Measurements from ENCODE around the gene TEX28.
"Not testable (repeated sequence)": the region's sequence is repeated elsewhere in the genome, so short reads cannot be mapped to it uniquely, and the experiment has no call there.

TEX28 gene

DNA sequence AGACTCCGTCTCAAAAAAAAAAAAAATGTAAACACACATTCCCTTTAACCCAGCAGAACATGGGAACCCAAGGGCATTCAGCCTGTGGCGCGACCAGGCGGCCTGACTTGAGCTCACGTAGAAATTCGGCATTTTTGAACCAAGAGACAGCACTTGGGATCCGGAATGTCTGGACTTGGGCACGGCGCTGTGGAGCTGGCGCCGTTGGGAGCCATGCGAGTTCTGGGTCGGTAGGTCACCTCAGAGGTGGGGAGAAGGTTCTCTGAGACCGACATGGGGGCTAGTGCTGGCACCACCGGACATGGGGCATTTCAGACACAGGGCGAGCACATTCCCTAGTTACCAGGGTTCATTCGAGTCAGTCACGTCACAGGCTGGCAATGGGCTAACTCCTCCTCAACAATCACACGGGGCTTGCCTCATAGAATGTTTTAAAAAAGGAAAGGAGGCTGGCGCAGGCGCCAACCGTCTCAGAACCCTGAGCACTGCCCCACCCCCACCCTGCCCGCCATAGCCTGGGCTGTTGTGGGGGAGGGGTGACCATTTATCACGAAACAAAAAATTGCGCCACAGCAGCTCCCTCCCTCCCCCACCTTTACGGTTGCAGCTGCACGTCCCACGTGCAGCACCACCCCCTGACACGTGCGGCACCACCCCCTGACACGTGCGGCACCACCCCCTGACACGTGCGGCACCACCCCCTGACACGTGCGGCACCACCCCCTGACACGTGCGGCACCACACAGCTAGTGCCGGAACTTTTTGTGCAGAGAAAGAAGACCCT is at the start of gene TEX28:
TEX28 (minus strand) TSS at position 334 of the 784 bp plus-strand sequence. CDS start 3,007 bp downstream, outside the sequence.
- DNase-seq = no peak
- TF ChIP-seq POLR2A (IDR thresholded peaks at IDR 0.05; ENCODE audit: low read length) = no peak
- TF ChIP-seq GATA1 (IDR thresholded peaks at IDR 0.05; ENCODE audit: low read depth, low read length) = no peak

- not testable (repeated sequence) for DNase-seq
Observed at GRCh38 chrX:154343620-154344019, 48.7 kb upstream of the TEX28 start.

- not testable (repeated sequence) for DNase-seq
Observed at GRCh38 chrX:154343063-154343462, 48.1 kb upstream of the TEX28 start.

DNA sequence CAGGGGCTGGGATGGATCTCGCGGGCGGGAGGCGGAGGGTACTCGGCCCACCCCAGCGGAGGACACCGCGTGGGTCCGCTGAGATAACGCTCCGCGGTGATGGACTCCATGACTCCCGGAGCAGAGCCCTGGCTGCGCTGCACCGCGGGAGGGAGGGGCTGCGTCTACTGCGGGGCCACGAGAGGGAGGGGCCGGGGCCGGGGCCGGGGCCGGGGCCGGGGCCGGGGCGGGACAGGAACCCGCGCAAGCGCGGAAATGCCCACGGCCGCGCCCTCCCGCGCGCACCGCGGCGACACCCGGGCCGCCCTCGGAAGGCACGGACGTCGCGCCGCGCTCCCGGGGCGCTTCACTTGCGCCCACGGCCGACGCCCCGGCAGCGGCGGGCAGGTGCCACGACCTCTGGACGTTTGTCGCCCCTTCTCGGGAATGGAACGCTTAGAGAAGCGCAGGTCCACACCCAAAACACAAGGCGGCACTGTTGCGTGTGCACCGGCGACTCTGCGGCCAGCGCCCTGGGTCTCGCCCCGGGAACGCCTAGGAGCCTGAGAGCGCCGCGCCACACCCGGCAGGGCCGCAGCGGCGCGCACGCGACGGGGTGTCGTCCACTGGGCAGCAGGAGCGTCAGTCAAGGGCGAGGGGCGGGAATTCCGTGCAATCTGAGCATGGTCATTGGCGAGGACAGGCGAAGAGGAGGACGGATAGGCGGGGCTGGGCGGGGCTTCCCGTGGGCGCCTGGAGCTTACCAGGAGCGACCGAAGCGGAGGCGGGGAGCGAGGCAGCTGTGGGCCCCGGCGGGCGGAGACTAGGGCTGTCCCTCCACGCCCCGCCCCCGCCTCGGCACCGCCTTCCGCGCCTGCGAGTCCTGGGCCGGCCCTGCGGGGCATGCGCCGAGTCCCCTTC is 46.7 kb upstream of the TEX28 start:
- not testable (repeated sequence) for DNase-seq

DNA sequence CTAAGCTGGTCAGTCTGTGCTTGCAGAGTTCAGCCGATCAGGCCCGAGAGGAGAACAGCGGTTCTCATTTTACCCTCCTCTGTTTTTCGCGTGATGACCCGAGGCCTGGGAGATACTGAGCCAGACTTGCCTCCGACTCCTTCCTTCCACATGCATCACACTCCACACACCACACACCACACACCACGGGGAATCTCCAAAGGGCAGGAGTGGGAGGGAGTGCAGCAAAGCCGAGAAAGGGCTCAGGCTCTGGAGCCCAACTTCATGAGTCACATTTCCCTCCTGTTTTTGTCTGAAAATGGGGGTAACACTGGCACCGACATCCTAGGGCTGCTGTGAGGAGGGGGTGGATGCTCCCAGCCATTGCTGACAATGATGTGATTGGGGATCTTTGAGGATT is 39.6 kb upstream of the TEX28 start:
- DNase-seq = no peak
- no peak for TF ChIP-seq POLR2A (IDR thresholded peaks at IDR 0.05; ENCODE audit: low read length)
- TF ChIP-seq GATA1 (IDR thresholded peaks at IDR 0.05; ENCODE audit: low read depth, low read length) = no peak

DNA sequence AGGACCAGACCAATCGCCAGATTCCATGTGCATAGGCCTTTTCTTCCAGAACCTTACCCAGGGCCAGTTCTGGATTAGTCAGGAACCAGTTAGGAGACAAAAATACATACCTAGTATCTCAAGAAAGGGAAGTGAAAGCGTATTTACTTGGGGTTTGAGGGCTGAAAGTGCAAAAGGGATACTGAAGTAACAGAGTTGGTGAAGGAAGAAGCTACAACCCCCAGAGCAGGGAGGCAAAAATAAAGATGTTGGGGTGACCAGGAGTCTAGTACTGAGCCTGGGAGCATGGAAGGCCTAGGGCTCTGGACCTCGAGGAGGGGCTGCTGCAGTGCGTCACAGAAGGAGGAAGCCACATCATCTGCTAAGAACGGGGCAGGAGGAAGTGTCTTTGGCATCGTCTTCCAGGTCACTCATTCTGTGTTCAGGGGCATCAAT is 38.9 kb upstream of the TEX28 start:
- DNase-seq = no peak

DNA sequence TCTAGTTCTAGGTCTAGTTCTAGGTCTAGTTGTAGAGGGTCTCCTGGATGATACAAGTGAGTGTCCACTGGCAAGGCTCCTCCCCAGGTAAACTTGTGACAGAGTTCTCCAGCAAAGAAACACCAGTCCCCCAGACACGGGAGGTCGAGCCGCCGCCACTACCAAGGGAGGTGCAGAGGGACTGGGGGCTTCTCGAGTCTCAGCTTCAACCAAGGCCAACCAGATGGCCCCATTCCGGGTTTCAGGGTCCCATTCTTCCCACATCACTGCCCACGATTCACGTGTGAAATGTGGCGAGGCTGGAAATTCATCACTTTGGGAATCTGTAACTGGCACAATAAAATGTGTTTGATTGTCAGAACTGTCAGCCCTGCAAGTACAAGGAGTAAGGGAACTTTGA is 38.2 kb upstream of the TEX28 start:
- TF ChIP-seq GATA1 (IDR thresholded peaks at IDR 0.05; ENCODE audit: low read depth, low read length) (no peak), POLR2A (IDR thresholded peaks at IDR 0.05; ENCODE audit: low read length) (no peak)
- DNase-seq = no peak

More for the DNA sequence above, 38.9 kb upstream of the TEX28 start:
- TF ChIP-seq GATA1 (IDR thresholded peaks at IDR 0.05; ENCODE audit: low read depth, low read length) = no peak
- no peak for TF ChIP-seq POLR2A (IDR thresholded peaks at IDR 0.05; ENCODE audit: low read length)

DNA sequence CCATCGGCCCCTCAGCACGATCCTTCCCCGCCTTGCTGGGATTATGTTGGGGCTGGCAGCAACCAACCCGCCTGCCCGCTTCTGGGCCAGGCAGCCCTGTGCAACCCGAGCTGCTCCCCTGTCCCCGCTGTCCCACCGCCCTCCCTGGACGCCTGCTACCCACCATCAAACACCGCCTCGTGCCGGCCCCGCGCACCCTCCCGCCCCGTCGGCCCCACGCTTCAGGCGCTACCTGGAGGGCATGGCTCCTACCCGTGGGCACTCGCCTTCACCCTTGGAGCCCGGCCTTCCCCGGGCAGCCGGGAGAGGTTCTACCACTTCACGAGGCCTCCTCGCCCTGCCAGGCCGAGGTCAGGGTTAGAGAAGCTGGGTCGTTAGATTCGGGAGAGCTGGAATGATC is 37.6 kb upstream of the TEX28 start:
- DNase-seq = no peak
- no peak for TF ChIP-seq GATA1 (IDR thresholded peaks at IDR 0.05; ENCODE audit: low read depth, low read length)
- TF ChIP-seq POLR2A (IDR thresholded peaks at IDR 0.05; ENCODE audit: low read length) = no peak

- TF ChIP-seq POLR2A (IDR thresholded peaks at IDR 0.05; ENCODE audit: low read length) (no peak), GATA1 (IDR thresholded peaks at IDR 0.05; ENCODE audit: low read depth, low read length) (no peak)
- DNase-seq = no peak
Observed at GRCh38 chrX:154329294-154329693, 34.4 kb upstream of the TEX28 start.

DNA sequence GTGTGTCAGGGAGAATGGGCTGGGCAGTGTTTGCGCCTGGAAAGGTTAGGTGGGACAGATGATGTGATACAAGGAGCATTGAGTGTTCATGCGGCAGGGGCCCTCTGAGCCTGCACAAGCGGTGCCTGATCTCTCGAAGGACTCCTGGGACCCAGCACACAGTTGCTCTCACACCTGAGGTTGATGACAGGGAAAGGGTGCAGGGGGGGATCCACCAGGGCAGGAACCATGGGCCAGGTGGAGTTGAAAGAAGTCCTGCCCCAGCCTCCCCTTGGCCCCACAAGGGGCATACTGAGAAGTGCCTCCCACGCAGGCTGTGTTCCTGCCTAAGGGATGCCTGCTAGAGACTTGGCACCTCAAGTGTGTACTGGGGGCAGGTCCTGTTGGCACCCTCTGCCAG is 33.7 kb upstream of the TEX28 start:
- DNase-seq = no peak
- TF ChIP-seq POLR2A (IDR thresholded peaks at IDR 0.05; ENCODE audit: low read length) = no peak
- TF ChIP-seq GATA1 (IDR thresholded peaks at IDR 0.05; ENCODE audit: low read depth, low read length) = no peak

GRCh38 chrX:154327038-154327820 is 32.3 kb upstream of the TEX28 start:
- no peak for DNase-seq

DNA sequence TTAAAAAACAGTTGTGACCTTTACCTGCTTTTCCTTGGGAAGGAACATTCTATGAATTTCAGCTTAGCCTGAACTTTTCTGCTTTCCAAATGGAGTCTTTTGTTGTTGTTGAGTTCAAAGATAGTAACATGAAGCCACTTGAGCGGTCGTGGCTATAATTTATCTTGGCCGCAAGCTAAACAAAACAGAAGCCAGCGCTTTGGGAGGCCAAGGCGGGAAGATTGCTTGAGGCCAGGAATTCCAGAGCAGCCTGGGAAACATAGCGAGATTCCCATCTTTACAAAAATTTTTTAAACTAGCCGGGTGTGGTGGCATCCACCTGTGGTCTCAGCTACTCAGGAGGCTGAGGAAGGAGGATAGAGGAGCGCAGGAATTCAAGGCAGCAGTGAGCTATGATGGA is 30.6 kb upstream of the TEX28 start:
- no peak for DNase-seq
- TF ChIP-seq GATA1 (IDR thresholded peaks at IDR 0.05; ENCODE audit: low read depth, low read length) (no peak), POLR2A (IDR thresholded peaks at IDR 0.05; ENCODE audit: low read length) (no peak)

More at GRCh38 chrX:154327038-154327820, 32.3 kb upstream of the TEX28 start:
- TF ChIP-seq GATA1 (IDR thresholded peaks at IDR 0.05; ENCODE audit: low read depth, low read length) = no peak
- TF ChIP-seq POLR2A (IDR thresholded peaks at IDR 0.05; ENCODE audit: low read length) = no peak

DNA sequence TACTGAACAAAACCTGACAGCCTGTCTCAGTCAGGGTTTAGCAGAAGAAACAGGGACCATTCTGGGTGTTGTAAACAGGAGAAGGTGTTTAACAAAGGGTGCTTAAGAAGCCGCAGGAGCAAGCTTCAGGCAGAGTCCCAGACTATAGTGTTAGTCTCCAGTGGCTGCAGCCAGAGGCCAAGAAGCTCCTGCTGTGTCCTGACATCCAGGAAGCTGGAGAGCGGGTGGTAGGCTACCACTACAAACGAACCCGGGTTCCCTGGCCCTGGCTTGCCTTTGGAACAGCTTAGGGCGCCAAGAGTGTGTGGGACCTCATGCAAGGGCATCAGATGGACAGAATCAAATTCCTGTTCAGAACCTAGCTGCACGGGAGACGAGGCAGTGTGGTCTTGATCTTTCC is 28.6 kb upstream of the TEX28 start:
- no peak for DNase-seq
- TF ChIP-seq POLR2A (IDR thresholded peaks at IDR 0.05; ENCODE audit: low read length) = no peak
- TF ChIP-seq GATA1 (IDR thresholded peaks at IDR 0.05; ENCODE audit: low read depth, low read length) = no peak

GRCh38 chrX:154322890-154323289 is 28.0 kb upstream of the TEX28 start:
- TF ChIP-seq GATA1 (IDR thresholded peaks at IDR 0.05; ENCODE audit: low read depth, low read length) (no peak), POLR2A (IDR thresholded peaks at IDR 0.05; ENCODE audit: low read length) (no peak)
- no peak for DNase-seq

Measured in erythroblast (primary cell).